Left lung (tissue), 10 donors: ENCODE results near the gene EVI5. TPM values are rescaled to one million over a fixed set of nuclear protein-coding genes. Genes with fewer than 3 reads are reported as not detected.

Experiments
- ATAC-seq: fragments of 200-7000 bp; cut with Tn5 transposase; one replicate; pipeline ENCODE4 v1.9.1; 2020; ENCODE audit warnings: moderate library complexity
- DNase-seq, 4 donors: peaks; one replicate each; pipeline ENCODE4 v3.0.0-alpha.2; 2013 to 2020
- H3K27ac ChIP-seq, 2 donors: fragments of 200-600 bp; sonication (generic) in 1 of 2; one replicate each; pipeline versions ENCODE4 v1.5.0 to v1.8.0; 2020 to 2021
- H3K27me3 ChIP-seq, 2 donors: fragments of 200-600 bp; sonication (generic) in 1 of 2; one replicate each; pipeline versions ENCODE4 v1.5.0 to v1.8.0; 2020 to 2021
- H3K36me3 ChIP-seq, 2 donors: fragments of 200-600 bp; sonication (generic) in 1 of 2; one replicate each; pipeline versions ENCODE4 v1.5.0 to v1.8.0; 2020 to 2021
- H3K4me1 ChIP-seq, 2 donors: fragments of 200-600 bp; one replicate each; pipeline ENCODE4 v1.8.0; 2021
- H3K4me3 ChIP-seq, 2 donors: fragments of 200-600 bp; sonication (generic) in 1 of 2; one replicate each; pipeline versions ENCODE4 v1.5.0 to v1.8.0; 2020 to 2021; ENCODE audit warnings: mild to moderate bottlenecking in 1 of 2
- H3K9me3 ChIP-seq, 2 donors: fragments of 200-600 bp; sonication (generic) in 1 of 2; one replicate each; pipeline versions ENCODE4 v1.5.0 to v1.8.0; 2020 to 2021
- CTCF ChIP-seq, 2 donors: fragments of 200-600 bp; sonication (generic) in 1 of 2; IDR thresholded peaks; one replicate each; pipeline versions ENCODE4 v1.5.0 to v1.8.0; 2021; ENCODE audit warnings: antibody characterized with exemption in 2 of 2
- intact Hi-C, 2 donors: fragments of 100-400 bp; cut with DNase I; formaldehyde crosslinking; loops; one replicate each; pipeline versions ENCODE4 v1.11.2 to v1.14.2; 2022
- polyA plus RNA-seq, 6 donors: library from polyadenylated mRNA; unstranded; fragments of 120-200 nt; gene quantifications; one replicate each; pipeline ENCODE4 v1.2.1, GENCODE V29; 2013; ENCODE audit not compliant: insufficient read length in 6 of 6
- total RNA-seq, 2 donors: library from RNA; stranded (reverse); fragmentation: NEBNext Ultra II Directional; extraction: Animal tissue kit (Norgen Biotek cat#: 25700); gene quantifications; one replicate each; pipeline ENCODE4 v1.2.1, GENCODE V29; 2021
- donor health status: DM: no; HTN: yes; CAD: no.
- donor health status: DM: no; HTN: no; CAD: no.

The EVI5 gene
- total and polyA plus RNA-seq, 8 donors: 17.5 to 49.7 (median 22.4) TPM

DNA sequence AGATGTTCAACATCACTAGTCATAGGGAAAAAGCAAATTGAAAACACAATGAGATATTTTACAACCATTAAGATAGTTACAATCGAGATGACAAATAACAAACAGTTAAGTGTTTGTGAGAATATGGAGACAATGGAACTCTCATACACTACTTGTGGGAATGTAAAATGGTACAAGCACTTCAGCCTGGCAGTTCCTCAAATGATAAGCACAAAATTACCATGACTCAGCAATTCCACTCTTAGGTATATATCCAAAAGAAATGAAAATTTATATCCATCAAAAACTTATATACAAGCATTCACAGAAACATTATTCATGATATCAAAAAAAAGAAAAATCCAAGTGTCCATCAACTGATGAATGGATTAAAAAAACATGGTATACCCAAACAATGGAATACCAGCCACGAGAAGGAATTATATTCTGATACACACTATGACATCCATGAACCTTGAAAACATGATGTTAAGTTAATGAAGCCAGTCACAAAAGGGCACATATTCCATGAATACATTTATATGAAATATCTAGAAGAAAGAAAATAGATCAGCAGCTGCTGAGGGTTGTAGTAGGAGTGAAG is 76.4 kb downstream of the EVI5 start:
- intact Hi-C loops: no loop called here
- no peak for DNase-seq
- Histone ChIP-seq H3K9me3 (no peaks in the 10 kb centered on the region), H3K27me3 (no peaks in the 10 kb centered on the region), H3K4me3 (no peak overlapping the region), H3K36me3 (no peaks in the 10 kb centered on the region), H3K27ac (no peak overlapping the region), H3K4me1 (no peaks in the 10 kb centered on the region)
- no peak for ATAC-seq
- TF ChIP-seq CTCF (IDR thresholded peaks at IDR 0.05): no peak

GRCh38 chr1:92707709-92708108 is 77.2 kb downstream of the EVI5 start:
- no peaks in the 10 kb centered on the region for H3K9me3 ChIP-seq
- TF ChIP-seq CTCF (IDR thresholded peaks at IDR 0.05): no peak
- no peaks in the 10 kb centered on the region for H3K27me3 ChIP-seq
- intact Hi-C loops: no loop called here
- no peak overlapping the region for H3K27ac ChIP-seq
- ATAC-seq (no peak), DNase-seq (no peak)
- peaks cover 0 to 4% of the 10 kb centered on the region in 2 donors for H3K36me3 ChIP-seq
- H3K4me1 ChIP-seq: no peaks in the 10 kb centered on the region
- no peak overlapping the region for H3K4me3 ChIP-seq

DNA sequence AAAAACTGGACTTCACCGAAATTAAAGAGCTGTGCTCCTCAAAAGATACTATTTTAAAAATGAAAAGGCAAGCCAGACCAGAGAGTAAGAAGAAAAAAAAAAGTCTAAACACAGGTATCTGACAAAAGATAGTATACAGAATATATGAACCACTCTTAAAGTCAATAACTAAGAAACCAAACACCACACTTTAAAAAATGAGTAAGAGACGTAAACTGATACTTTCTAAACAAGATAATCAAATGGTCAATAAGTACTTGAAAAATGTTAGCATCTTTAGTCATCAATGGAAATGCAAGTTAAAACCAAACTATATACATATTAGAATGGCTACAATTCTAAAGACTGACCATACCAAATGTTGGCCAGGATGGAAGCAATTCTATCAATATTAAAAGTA is 77.6 kb downstream of the EVI5 start:
- intact Hi-C loops: no loop called here

GRCh38 chr1:92705446-92705845 is 79.5 kb downstream of the EVI5 start:
- H3K4me1 ChIP-seq: no peaks in the 10 kb centered on the region
- DNase-seq: no peak
- intact Hi-C loops: no loop called here
- no peaks in the 10 kb centered on the region for H3K9me3 ChIP-seq
- peaks cover 0 to 4% of the 10 kb centered on the region in 2 donors for H3K36me3 ChIP-seq
- TF ChIP-seq CTCF (IDR thresholded peaks at IDR 0.05): no peak
- no peak overlapping the region for H3K27ac ChIP-seq
- H3K4me3 ChIP-seq: no peak overlapping the region
- no peaks in the 10 kb centered on the region for H3K27me3 ChIP-seq
- ATAC-seq: no peak

More for the DNA sequence above, 77.6 kb downstream of the EVI5 start:
- Histone ChIP-seq H3K4me1 (no peaks in the 10 kb centered on the region), H3K9me3 (no peaks in the 10 kb centered on the region), H3K4me3 (no peak overlapping the region), H3K36me3 (peaks cover 0 to 4% of the 10 kb centered on the region in 2 donors), H3K27me3 (no peaks in the 10 kb centered on the region), H3K27ac (no peak overlapping the region)
- ATAC-seq: no peak
- no peak for TF ChIP-seq CTCF (IDR thresholded peaks at IDR 0.05)
- DNase-seq: no peak

DNA sequence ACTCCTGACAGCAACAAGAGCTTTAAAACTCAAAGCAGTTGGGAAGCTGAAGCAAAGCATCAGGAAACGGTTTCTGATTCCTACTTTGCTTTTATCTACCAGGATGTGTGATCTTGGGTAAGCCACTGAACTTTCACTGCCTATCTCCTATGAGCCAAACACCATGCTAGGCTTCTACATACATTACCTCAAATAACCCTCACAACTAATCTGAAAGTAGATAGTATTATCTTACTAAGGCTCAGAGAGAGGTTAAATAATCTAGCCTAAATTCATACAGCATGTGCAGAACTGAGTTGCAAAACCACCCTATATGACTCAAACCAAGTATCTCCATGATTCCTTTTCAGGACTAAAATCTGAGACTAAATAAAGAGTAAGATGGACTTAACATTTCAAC is 83.8 kb downstream of the EVI5 start:
- TF ChIP-seq CTCF (IDR thresholded peaks at IDR 0.05): no peak
- Histone ChIP-seq H3K27me3 (no peaks in the 10 kb centered on the region), H3K36me3 (peaks cover 0 to 10% of the 10 kb centered on the region in 2 donors), H3K9me3 (no peaks in the 10 kb centered on the region), H3K27ac (no peak overlapping the region), H3K4me1 (no peaks in the 10 kb centered on the region), H3K4me3 (no peak overlapping the region)
- no peak for DNase-seq
- intact Hi-C loops: no loop called here
- ATAC-seq: no peak
